Stimulated activated CD8-positive, alpha-beta memory T cell treated with anti-CD3 and anti-CD28 coated beads, Interleukin-4, amount 100 ng/mL, for 4 hours (primary cell): Measurements from ENCODE around the gene HNRNPA1.
A peak's percentile ranks its signal among the peaks of the same experiment; 100 is the strongest.
"Not testable (repeated sequence)": the region's sequence is repeated elsewhere in the genome, so short reads cannot be mapped to it uniquely, and the experiment has no call there.

ENCODE experiments used
- DNase-seq, 2 donors: peaks; one replicate each; pipeline ENCODE4 v3.0.0-alpha.2; 2020; ENCODE audit warnings: low read depth in 2 of 2, low spot score in 1 of 2

Gene HNRNPA1

DNA sequence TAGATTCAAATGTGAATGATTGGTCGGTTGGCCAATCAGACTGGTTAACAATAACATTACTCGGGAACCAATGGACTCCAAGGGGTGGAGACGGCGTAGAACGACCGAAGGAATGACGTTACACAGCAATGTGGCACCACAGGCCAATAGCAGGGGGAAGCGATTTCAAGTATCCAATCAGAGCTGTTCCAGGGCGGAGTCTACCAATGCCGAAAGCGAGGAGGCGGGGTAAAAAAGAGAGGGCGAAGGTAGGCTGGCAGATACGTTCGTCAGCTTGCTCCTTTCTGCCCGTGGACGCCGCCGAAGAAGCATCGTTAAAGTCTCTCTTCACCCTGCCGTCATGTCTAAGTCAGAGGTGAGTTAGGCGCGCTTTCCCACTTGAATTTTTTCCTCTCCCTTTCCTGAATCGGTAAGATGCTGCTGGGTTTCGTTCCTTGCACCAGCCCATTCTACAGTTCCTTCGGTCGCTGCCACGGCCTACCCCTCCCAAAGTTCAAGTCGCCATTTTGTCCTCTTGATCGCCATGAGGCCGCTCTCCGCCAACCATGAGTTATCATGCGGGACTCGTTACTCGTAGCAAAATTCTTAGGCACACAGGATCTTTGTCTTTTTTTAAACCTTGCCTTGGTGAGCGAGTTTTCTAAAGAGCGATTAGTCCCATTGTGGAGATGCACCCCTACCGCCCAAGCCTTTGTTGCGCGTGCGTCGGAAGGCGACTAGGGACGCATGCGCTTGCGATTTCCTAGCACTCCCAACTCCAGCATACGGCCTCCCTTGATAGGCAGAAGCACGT is at the start of gene HNRNPA1:
TSS of gene HNRNPA1 (plus strand) at position 259 of the 793 bp plus-strand sequence. CDS start at position 341, 82 bp downstream.
- peak; percentile 87 to 92 for DNase-seq

DNA sequence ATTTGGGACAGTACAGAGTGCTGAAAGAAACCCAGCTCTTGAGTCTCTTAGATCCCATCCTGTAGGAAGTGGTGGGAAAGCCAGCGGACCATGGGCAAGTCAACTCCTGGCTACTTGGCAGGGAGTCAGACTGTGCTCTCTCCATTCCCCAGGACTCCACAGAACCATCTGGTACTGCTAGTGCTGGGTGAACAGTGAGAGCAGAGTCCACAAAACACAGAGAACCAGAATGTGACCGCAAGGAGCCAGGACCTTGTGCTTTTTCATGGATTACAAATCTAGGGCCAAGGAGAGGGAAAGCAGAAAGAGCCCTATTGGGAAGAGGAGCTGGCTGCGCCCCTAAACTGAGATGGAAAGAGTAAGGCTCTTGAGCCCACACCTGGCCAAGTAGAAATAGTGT is 49.3 kb upstream of the HNRNPA1 start:
- DNase-seq: not testable (repeated sequence)

DNA sequence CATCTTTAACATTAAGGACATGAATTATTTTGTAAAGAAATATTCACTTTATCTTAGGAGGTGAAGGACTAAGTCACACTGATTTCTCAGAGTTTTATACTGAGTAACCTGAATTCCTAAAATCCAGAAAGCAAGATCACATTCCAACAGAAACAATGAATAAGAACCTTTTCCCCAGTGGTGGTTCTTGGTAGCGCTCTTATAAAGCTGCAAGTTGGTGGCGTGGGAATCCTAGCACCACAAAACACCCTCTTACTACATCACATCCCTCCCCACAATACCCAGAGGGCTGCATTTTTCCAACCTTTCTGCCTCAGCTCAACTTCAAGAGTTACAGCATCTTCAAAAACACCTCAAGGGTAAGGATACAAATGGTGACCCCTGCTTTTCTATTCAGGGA is 47.7 kb upstream of the HNRNPA1 start:
- no peak for DNase-seq

DNA sequence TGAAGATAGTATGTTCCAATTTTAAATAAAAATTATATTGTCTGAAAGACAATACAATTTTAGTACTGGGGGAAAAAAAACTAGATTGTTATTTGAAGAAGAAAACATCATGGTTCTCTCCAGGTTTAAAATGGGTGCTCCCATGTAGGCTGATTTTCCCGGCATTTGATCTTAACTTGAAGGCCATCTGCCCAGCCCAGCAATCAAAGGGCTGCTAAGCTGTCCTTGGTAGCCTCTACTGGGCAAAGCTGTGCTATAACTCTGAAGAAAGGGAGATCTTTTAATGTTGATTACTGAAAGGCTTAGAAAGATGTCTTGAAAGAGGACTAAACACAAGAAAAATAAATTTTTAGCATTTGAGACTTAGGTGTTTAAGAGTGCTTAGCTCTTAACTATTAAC is 42.0 kb upstream of the HNRNPA1 start:
- DNase-seq: no peak

DNA sequence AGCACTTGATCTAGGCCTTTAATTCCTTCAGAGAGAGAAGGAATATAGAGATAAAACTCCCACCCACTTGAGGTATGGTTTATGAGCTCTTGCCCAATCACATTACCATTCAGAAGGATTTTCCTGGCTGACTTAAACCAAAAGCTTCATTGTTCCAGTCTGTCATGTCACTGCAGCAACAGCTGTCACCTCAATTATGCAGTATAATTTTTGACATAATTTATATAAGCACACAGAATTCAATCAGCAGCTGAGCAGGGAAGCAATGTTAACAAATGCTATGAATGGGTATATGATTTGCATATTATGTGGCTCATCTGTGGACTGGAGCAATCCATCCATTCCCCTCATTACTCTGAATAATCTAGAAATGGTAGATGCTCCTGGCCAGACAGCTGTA is 40.9 kb upstream of the HNRNPA1 start:
- DNase-seq: no peak

DNA sequence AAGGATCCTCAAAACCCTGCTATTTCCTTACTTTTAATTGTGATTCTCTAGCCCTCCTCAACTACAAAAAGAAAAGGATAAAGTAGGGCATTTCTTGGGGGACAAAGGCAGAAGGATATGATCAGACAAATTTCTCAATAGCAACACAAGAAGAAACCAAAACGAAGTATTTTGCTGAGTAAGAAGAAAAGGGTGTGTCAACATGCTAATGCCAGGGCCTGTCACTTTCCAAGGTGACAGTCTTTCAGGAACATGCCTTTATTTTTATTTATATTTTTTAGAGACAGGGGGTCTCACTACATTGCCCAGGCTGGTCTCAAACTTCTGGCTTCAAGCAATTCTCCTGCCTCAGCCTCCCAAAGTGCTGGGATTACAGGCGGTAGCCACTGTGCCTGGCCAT is 40.4 kb upstream of the HNRNPA1 start:
- DNase-seq: no peak

DNA sequence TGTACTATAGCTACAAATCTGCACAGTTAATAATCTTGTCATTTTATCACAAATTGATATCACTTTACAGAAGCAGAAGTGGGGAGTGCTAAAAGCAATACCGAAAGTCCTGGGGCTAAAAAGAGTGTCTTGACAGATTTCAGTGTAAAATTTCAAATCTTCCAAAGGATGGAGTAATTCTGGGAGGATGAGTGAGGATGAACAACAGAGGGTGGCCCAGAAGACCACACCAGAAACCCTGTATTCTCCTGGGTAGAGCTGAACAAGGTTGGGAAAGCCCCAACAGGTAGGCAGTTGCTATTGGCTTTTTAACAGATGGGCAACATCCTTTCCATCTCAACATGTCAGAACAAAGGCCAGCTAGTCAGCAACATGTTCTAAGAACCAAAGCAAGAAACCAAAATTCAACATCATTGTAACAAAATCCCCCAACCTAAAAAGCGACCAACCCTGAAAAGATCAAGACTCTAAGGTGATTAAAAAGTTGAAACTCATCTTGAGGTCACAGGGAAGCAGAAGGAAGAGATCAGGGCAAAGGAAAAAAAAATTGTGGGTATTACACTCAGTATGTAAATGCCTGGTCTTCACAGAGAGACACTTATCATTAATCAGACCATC is 39.4 kb upstream of the HNRNPA1 start:
- DNase-seq: no peak

DNA sequence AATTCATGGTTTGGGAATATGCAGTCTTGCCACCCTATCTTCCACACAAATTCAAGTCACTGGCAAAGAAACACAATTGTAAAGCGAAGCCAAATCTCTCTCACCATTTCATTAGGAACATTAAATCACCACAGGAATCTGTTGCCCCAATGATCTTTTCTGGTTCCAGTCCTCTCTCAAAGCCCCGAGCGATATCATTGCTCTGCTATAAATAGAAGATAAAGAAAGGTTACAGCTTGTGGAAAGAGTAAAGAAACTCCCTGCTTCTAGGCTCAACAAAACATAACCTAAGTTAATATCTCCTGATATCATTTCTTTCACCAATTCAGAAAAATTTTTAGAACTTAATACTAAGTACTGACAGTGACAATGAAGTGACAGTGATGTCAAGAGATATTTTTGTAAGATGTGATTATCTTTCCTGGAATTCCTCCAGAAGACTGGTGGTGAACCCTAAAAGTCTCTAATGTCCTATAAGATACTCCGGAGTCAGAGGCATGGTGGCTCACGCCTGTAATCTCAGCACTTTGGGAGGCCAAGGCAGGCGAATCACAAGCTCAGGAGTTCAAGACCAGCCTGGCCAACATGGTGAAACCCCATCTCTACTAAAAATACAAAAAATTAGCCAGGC is 34.4 kb upstream of the HNRNPA1 start:
- no peak for DNase-seq

DNA sequence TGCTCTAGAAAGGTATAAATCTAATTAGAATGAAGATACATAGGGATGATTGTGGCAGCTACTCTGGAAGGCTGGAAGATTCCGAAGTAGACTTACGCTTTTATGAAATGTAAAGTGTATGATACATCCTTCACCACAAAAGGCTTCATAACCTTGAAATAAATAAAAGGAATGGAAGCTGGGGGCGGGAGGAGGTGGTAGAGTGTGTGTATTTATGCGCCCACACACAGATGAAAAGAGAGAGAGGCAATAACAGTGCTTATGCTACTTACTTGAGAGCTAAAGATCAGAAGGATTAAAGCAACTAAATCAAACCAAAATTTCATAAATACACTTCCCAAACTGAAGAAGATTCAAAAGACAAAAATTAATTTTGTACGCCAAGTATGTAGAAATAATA is 31.0 kb upstream of the HNRNPA1 start:
- DNase-seq: no peak

DNA sequence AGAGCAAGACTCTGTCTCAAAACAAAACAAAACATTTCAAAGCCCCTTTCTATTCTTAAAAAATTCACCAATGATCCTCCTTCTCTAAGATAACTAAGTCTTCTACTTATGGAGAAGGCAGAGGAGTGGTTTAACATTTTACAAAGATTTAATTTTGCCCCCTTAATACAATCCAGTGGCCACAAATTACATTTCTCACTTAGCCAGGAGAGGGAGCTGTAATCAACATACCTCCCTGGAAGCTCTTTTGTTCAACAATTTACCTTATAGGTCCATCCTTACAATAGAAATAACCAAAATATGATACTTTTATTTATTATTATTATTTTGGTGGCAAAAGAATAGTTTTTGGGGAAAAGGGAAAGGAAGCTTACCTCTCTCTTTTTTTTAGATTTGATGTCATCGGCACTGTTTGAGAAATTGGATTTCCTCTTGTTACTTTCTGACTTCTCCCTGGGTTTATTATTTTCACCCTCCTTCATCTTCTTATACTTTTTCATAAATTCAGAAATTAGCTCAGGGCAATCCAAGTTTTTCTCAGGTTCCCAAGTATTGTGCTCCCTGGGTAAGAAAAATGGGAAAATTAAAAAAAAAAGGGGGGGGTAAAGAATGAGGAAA is 28.8 kb upstream of the HNRNPA1 start:
- DNase-seq: no peak

DNA sequence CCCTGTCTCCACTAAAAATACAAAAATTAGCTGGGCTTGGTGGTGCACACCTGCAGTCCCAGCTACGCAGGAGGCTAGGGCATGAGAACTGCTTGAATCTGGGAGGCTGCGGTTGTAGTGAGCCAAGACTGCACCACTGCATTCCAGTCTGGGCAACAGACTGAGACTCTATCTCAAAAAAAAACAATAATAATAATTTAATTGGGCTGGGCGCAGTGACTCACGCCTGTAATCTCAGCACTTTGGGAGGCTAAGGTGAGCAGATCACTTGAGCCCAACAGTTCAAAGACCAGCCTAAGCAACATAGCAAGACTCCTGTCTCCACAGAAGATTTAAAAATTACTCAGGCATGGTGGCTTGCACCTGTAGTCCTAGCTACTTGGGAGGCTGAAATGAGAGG is 27.3 kb upstream of the HNRNPA1 start:
- DNase-seq: no peak

DNA sequence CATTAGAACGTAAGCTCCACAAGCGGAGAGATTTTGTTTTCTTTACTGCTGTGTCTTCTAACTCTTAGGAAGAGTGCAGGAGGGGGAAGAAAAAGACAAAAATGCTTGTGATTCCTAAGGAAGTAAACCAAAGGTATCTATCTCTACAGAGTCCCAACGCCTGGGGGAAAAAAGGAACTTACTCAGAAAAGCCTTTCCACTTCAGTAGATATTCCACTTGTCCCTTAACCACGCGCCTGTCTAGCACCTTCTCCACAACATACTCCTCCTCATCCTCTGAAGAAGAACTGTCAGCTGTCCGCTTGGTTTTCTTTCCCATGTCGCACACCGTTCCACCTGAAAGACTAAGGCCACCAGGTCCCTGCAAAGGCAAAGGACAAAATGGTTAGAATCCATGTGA is 23.2 kb upstream of the HNRNPA1 start:
- DNase-seq: no peak

DNA sequence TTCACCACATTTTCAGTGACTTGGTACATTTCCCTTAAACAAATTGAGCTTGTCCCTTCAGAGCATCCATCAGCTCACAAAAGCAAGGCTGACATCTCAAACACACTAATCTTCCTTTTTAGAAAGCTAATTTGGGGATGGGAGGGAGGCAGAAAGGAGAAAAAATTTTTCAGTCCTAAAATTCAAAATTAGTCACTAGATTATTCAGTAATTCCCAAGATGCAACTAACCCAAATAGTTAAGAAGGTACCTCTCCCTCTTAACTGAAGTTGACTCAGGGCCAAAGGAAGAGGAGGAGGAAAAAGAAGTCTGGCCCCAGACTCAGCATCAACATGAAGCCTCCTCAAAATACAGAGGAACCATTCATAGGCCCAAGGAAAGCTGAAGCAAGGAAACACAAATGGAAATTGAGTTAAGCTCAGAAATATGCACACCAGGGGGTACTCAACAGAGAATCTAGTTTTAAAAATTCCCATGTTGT is 22.3 kb upstream of the HNRNPA1 start:
- DNase-seq: no peak

DNA sequence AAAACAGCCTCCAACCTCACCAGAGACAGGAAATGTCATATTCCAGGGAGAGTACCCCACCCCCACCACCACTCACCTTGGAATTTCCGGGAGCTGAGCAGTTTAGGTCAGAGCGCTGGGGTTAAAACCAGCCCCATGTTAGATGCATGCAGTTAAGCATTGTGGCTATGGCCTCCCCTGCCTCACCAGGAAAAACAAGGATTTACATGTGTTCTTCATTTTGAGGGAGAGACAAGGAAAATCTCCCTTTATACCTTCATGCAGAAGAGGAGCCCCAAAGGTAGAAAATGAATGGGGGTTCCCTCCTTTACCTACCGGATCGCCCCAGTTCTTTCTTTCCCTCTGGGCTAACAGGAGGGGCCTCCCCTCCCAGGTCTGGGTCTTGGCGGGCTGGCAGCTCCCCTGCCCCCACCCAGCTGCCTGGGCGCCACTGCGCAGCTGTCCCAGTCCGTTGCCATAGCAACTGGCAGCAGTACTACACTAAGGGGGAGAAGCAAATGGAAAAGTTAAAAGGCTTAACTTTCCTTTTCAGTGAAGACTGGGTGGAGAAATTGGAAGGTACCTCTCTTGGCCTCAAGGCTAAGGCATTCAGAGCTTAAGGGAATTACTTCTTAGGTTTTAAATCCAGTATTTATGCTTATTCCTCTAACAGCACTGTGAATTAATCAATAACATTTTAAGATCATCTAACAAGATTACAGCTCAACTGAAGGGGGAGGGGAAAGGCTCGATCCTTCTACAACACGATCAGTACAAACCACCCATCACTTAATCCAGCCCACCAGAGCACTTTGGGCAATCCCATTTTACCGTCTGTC is 21.1 kb upstream of the HNRNPA1 start:
- no peak for DNase-seq

DNA sequence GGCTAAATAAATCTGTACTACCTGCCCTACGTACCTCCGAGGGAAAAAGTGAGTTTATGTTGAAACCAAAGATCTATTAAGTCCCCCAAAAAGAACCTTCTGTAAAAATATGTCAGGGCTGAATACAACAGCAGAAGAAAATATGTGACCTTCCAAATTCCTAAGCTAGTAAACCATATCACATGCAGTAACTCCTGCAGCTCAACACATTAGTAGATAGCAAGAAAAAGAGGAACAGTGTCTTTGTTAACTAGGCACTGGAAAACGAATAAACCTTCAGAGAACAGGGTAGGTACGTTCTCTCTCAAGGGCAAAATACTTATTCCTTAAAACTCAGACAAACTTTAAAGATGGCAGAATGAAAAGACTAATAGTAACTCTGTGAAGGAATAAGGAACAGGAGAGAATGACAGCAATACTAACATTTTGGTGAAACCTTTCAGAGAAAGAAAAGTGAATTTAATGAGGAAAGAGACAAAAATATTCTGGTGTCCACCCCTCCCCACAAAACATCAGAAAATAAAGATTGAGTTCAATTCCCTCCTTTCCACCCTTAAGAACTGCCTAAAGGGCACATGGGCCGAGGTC is 18.6 kb upstream of the HNRNPA1 start:
- DNase-seq: no peak

DNA sequence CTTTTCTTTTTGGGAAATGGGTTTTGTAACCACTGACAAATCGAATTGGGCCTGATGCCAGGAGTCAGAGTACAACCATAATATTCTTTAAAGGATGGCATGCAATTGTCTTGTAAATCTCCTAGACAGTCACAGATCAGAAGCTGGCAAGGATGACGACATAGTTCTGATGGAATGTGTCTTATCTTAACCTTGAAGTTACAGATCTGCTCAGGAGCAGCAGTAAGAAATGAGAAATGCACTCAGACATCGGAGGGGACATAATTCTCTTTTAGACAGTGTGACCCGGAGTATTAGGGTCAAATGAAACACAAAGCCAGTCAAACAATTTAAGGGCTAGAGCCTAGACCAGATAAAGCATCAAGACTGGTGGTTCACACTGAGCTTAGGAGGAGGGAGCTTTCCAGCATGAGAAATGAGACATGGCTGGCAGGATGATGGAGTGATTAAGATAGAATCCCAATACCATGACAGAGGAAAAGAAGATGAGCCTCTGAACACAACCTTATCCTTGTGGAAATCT is 18.1 kb upstream of the HNRNPA1 start:
- no peak for DNase-seq

DNA sequence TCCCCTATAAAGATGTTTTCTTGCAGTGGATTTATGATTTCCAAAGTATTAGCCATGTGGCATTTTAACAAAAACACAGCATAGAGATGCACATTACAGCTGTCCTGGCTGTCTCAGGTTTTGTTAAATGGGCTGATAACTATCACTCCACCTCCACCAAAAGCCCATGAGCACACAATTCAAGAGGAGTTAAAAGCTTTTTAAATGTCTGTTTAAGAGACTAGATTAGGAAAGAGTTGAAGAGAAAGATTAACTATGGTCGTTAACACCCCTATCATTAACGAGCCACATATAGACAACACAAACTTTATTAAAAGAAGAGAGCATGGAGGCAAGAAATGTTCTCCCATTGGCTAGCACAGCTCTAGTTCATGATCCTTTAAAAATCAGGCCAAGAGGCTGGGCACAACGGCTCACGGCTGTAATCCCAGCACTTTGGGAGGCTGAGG is 15.1 kb upstream of the HNRNPA1 start:
- DNase-seq: no peak

DNA sequence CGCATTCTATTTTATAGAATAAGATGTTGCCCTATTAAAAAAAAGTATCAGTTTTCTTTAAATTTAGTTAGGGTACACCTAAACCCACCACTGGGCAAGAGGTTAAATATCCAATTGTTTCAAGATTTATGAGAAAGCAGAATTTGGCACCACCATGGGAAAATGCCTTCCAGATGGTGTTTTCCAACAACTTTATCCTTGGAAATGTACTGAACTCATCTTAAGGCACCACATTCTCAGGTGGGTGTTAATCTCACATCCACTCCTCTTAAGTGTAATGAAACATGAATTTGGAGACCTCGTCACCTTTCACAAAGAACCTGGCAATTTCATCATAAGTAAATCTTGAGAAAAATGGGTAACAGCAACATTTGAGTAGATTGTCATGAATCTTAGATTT is 13.7 kb upstream of the HNRNPA1 start:
- no peak for DNase-seq

DNA sequence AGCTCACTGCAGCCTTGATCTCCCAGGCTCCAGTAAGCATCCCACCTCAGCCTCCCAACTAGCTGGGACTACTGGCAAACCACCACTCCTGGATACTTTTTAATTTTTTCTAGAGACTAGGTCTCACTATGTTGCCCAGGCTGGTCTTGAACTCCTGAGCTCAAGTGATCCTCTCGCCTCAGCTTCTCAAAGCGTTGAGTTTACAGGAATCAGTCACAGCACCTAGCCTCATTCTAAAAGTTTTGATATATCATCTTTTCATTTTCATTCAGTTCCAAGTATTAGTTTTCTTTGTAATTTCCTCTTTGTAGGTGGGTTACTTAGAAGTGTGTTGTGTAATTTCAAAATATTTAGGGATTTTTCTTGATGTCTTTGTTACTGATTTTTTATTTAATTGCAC is 10.2 kb upstream of the HNRNPA1 start:
- no peak for DNase-seq

DNA sequence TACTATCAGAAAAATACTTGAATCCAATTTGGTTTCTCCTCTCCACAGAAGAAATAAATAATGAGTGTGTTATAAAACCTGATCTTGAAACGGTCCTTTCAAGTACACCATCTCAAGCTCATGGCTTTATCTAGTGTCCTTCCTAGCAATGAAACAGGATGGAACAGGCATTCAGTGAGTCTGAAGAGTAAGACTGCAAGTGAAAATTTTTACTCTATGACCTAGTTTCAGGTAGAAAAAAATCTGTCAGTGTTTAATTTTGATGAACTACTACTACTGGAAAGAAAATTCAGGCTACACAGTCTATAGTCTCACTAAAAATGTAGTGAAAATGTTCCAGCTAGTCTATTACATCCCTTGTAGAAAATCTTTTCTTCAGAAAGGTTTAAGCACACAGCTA is 8.3 kb upstream of the HNRNPA1 start:
- no peak for DNase-seq
